Pancreas (tissue), 10 donors: Measurements from ENCODE around the gene OSBPL10. TPM values are rescaled to one million over a fixed set of nuclear protein-coding genes. Genes with fewer than 3 reads are reported as not detected.

ENCODE experiments used
- ATAC-seq, 4 donors: fragments of 200-7000 bp; cut with Tn5 transposase; one replicate each; pipeline versions ENCODE4 v1.8.0 to v1.9.1; 2020; ENCODE audit warnings: mild to moderate bottlenecking in 4 of 4, moderate library complexity in 4 of 4
- DNase-seq, 6 donors: peaks; one replicate each; pipeline ENCODE4 v3.0.0-alpha.2; 2020
- FAIRE-seq: peaks from 2 replicates; lab custom pipeline; 2012; peaks lifted over from hg19 to GRCh38; lab: Jason Lieb, UNC
- H3K27ac ChIP-seq, 4 donors: fragments of 200-600 bp; sonication (generic); 1 replicate in 3 of 4; 2 replicates in 1 of 4; pipeline versions ENCODE4 v1.5.0 to v1.8.0; 2020
- H3K27me3 ChIP-seq, 4 donors: fragments of 200-600 bp; one replicate each; pipeline ENCODE4 v1.8.0; 2021
- H3K36me3 ChIP-seq, 3 donors: fragments of 200-600 bp; sonication (generic) in 1 of 3; one replicate each; pipeline versions ENCODE4 v1.5.0 to v1.8.0; 2020 to 2021
- H3K4me1 ChIP-seq, 3 donors: fragments of 200-600 bp; one replicate each; pipeline ENCODE4 v1.8.0; 2021
- H3K4me3 ChIP-seq, 4 donors: fragments of 200-600 bp; sonication (generic) in 2 of 4; one replicate each; pipeline versions ENCODE4 v1.5.0 to v1.8.0; 2020 to 2021
- H3K9me3 ChIP-seq, 4 donors: fragments of 200-600 bp; one replicate each; pipeline ENCODE4 v1.8.0; 2021
- CTCF ChIP-seq, 4 donors: fragments of 200-600 bp; sonication (generic) in 3 of 4; IDR thresholded peaks; one replicate each; pipeline versions ENCODE4 v1.5.0 to v1.8.0; 2021; ENCODE audit warnings: antibody characterized with exemption in 4 of 4
- WGBS, 2 donors: extraction: QIAGEN DNeasy Blood & Tissue Kit; methylation state at CpG; one replicate each; pipeline ENCODE4 v1.1.7; 2013; 5-methylcytosine and 5-hydroxymethylcytosine counted together
- intact Hi-C, 3 donors: fragments of 100-400 bp; cut with DNase I; formaldehyde crosslinking; loops; one replicate each; pipeline versions ENCODE4 v1.11.1 to v1.14.2; 2022
- polyA plus RNA-seq, 2 donors: library from polyadenylated mRNA; stranded (reverse); fragments of 200-250 nt; gene quantifications; one replicate each; pipeline ENCODE4 v1.2.3, GENCODE V29; 2013
- total RNA-seq, 6 donors: library from RNA; stranded (reverse); fragmentation: NEBNext Ultra II Directional in 4 of 6; extraction: Animal tissue kit (Norgen Biotek cat#: 25700) in 4 of 6; gene quantifications; one replicate each; pipeline versions ENCODE4 v1.2.1 to v1.2.4, GENCODE V29; 2021 to 2023
- donor health status: healthy with polysubstance abuse.
- donor health status: DM: no; HTN: no; CAD: no; lungs with moderate emphysema.
- donor health status: DM: no; HTN: no; CAD: no.
- donor health status: control.
- donor health status: control.
- donor health status: Bipolar disorder and iron deficiency.
- donor health status: DM: yes; HTN: yes; CAD: no.
- donor health status: DM: no; HTN: no; CAD: no.
- donor health status: DM: no; HTN: no; CAD: no.
- donor health status: DM: yes; HTN: yes; CAD: no.

Gene OSBPL10
- total and polyA plus RNA-seq, 8 donors: 0.57 to 4.0 (median 2.2) TPM

- TF ChIP-seq CTCF (IDR thresholded peaks at IDR 0.05): no peak
- H3K9me3 ChIP-seq: no peaks in the 10 kb centered on the region
- no peaks in the 10 kb centered on the region for H3K27me3 ChIP-seq
- 96 to 99% methylated on average over 2 of the region's 2 CpGs for WGBS, 2 donors
- H3K27ac ChIP-seq: no peak overlapping the region
- no peaks in the 10 kb centered on the region for H3K36me3 ChIP-seq
- no peak overlapping the region for H3K4me3 ChIP-seq
- no peak for ATAC-seq
- no peak for DNase-seq
- intact Hi-C loops: no loop called here
- no peak for FAIRE-seq
- H3K4me1 ChIP-seq: peaks cover 0 to 3% (median 0%) of the 10 kb centered on the region in 3 donors
Observed at GRCh38 chr3:31728403-31728802, 252.7 kb downstream of the OSBPL10 start.

- H3K27me3 ChIP-seq: no peaks in the 10 kb centered on the region
- no peak overlapping the region for H3K27ac ChIP-seq
- intact Hi-C loops: no loop called here
- TF ChIP-seq CTCF (IDR thresholded peaks at IDR 0.05): no peak
- H3K9me3 ChIP-seq: no peaks in the 10 kb centered on the region
- no peaks in the 10 kb centered on the region for H3K36me3 ChIP-seq
- WGBS, 2 donors: 92 to 94% methylated on average over 4 of the region's 4 CpGs
- DNase-seq (no peak), FAIRE-seq (no peak), ATAC-seq (no peak)
- H3K4me1 ChIP-seq: no peaks in the 10 kb centered on the region
- H3K4me3 ChIP-seq: no peak overlapping the region
Observed at GRCh38 chr3:31725976-31726375, 255.1 kb downstream of the OSBPL10 start.

GRCh38 chr3:31725568-31725967 lies 255.5 kb downstream of the OSBPL10 start:
- no peaks in the 10 kb centered on the region for H3K36me3 ChIP-seq
- H3K9me3 ChIP-seq: no peaks in the 10 kb centered on the region
- H3K27ac ChIP-seq: no peak overlapping the region
- no peak for TF ChIP-seq CTCF (IDR thresholded peaks at IDR 0.05)
- no peaks in the 10 kb centered on the region for H3K4me1 ChIP-seq
- FAIRE-seq (no peak), ATAC-seq (no peak), DNase-seq (no peak)
- no peaks in the 10 kb centered on the region for H3K27me3 ChIP-seq
- no peak overlapping the region for H3K4me3 ChIP-seq
- WGBS, 2 donors: 82 to 83% methylated on average over 6 of the region's 6 CpGs
- intact Hi-C loops: no loop called here

- H3K27me3 ChIP-seq: no peaks in the 10 kb centered on the region
- no peaks in the 10 kb centered on the region for H3K9me3 ChIP-seq
- H3K4me3 ChIP-seq: no peak overlapping the region
- DNase-seq: no peak
- no peak for TF ChIP-seq CTCF (IDR thresholded peaks at IDR 0.05)
- H3K36me3 ChIP-seq: no peaks in the 10 kb centered on the region
- no peak overlapping the region for H3K27ac ChIP-seq
- no peak for ATAC-seq
- intact Hi-C loops: no loop called here
- no peaks in the 10 kb centered on the region for H3K4me1 ChIP-seq
- FAIRE-seq: no peak
- WGBS, 2 donors: 70 to 77% methylated on average over 4 of the region's 4 CpGs
Observed at GRCh38 chr3:31724651-31725050, 256.4 kb downstream of the OSBPL10 start.

GRCh38 chr3:31724116-31724515 lies 256.9 kb downstream of the OSBPL10 start:
- H3K9me3 ChIP-seq: no peaks in the 10 kb centered on the region
- H3K27me3 ChIP-seq: no peaks in the 10 kb centered on the region
- no peaks in the 10 kb centered on the region for H3K4me1 ChIP-seq
- no peak for ATAC-seq
- no peak overlapping the region for H3K27ac ChIP-seq
- H3K36me3 ChIP-seq: no peaks in the 10 kb centered on the region
- intact Hi-C loops: no loop called here
- FAIRE-seq: no peak
- no peak overlapping the region for H3K4me3 ChIP-seq
- 84 to 89% methylated on average over 6 of the region's 6 CpGs for WGBS, 2 donors
- no peak for TF ChIP-seq CTCF (IDR thresholded peaks at IDR 0.05)
- DNase-seq: no peak
